CD4-positive, alpha-beta T cell treated with Interleukin-4 for 4 hours (primary cell): ENCODE results near the gene OR4S2.

Source experiments
- DNase-seq: peaks from one replicate; pipeline ENCODE4 v3.0.0-alpha.2; 2020

OR4S2 gene, protein sequence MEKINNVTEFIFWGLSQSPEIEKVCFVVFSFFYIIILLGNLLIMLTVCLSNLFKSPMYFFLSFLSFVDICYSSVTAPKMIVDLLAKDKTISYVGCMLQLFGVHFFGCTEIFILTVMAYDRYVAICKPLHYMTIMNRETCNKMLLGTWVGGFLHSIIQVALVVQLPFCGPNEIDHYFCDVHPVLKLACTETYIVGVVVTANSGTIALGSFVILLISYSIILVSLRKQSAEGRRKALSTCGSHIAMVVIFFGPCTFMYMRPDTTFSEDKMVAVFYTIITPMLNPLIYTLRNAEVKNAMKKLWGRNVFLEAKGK

DNA sequence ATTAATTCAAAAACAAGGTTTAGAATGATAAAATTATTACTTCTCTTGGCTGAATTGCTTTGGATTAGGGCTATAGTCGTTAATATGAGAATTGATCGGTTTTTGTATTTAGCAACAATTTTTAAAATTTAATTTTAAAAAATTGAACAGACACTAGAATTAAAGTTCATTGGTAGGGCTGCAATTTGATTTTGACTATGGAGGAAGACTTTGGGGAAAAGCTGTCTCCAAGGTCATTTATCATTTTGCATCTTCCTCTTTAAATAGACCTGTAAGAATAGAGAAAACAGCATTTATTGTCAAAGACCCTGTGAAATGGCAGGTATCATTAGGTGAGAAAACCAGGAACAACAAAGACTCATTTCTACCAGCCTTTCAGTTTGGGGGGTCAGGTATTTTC is at the start of gene OR4S2:
OR4S2 (plus strand) TSS at position 301 of the 400 bp plus-strand sequence. CDS start 2,577 bp downstream, outside the sequence.
- no peak for DNase-seq

DNA sequence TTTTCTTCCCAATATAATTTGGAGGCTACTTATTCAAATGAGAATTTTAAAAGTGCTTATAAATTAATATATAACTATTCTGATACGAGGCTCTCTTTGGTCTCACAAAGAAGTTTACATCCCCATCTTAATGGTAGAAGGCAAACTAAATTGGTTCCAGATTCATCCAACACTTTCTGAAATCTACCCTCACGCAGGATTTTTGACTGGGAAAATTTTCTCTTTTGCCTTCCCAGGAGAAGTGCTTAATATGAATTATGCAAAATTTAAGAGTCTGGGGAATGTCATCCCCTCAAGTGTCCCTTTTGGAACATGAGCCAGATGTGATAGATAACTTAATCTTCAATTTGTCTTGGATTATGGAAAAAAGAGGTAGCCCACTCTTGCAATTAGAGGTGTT is 40.6 kb upstream of the OR4S2 start, which contains the start of gene OR4C11:
OR4C11 (minus strand) TSS at position 101 of the 400 bp plus-strand sequence. CDS start 3,272 bp downstream, outside the sequence.
- DNase-seq = no peak

DNA sequence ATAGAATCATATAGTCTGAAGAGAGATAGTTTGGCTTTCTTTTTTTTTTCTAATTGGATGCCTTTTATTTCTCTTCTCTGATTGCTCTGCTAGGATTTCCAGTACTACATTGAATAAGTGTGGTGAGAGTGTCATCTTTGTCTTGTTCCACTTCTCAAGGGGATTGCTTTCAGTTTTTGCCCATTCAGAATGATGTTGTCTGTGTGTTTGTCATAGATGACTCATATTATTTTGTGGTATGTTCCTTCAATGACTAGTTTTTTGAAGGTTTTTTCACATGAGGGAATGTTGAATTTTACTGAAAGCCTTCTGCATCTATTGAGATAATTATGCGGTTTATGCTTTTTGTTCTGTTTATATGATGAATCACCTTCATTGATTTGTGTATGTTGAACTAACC is 23.6 kb upstream of the OR4S2 start:
- no peak for DNase-seq

DNA sequence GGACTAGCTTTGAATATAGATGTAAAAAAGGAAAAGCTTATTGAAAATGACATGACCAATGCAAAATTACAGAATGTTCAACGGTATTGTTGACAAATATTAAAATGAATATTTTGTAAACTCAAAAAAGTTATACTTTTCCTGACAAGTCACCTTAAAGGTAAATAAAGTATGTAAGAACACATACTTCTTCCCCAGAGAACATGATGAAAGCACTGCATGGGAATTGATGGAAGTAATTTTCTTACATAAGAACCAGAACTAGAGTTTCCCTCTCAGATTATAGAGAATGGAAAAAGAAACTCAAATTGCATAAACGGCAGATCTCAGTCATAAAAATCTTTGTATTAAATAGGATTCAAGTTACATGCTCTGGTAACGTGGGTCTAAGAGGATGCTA is 13.3 kb upstream of the OR4S2 start, which contains the start of gene OR4P4:
OR4P4 (plus strand) TSS at position 301 of the 400 bp plus-strand sequence.
- no peak for DNase-seq

DNA sequence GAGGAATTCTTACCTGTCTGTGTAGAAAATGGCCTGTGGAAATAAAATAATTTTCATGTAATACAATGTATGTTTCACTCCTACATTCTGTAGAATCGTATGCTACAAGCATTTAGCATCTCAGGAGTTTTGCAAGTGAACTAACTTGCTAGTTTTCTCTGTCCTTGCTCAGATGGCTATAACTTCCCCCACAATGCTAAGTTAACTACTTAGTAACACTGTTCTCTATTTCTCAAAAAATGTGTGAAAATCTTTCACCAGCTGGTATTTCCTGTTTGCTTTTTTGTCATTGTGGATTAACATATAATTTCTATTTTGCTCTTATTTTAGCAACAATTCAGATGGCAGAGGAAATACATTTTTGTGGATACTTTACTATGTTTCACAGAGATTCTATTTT is 4.4 kb downstream of the OR4S2 start:
- no peak for DNase-seq

DNA sequence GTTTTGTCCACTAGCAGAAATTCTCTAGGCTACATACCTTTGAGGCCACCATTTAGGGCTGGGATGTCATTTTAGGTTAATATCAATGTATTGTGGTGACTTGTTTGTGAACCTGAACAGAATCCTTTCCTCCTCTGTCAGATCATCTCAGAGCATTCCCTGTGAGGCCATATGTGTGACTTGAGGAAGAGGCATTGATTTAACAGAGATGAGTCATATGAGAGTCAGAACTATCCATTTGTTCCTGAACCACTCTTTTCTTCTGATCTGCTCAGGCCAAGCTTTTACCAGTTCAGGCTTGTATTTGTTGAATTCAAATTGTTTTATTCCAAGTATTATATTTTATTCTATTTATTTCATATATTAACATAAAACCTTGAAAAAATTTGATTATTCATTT is 7.0 kb downstream of the OR4S2 start:
- DNase-seq = no peak

DNA sequence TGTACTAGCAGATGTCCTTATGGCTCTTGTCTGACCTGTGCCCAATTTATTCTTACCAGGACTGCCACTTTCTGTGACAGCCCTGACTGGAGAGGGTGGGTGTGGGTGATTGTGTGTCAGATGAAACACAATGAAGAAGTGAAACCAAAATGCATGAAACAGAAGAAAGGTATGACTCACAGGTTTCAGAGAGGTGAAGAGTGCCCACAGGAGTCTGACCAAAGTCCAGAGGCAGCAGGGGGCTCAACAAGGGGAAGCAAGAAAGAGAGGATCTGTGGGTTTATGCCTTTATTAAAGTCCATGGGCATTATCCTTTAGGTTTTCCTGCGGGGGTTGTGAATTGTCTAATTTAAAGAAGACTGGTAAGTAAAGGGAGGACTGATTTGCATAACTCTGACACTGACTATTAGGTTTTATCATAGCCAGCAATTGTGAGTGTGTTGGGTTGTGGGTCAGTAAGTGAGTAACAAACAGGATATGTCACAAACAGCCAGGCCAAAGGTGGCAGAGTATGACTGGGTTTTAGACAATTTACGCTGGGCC is 10.0 kb downstream of the OR4S2 start:
- DNase-seq = no peak

DNA sequence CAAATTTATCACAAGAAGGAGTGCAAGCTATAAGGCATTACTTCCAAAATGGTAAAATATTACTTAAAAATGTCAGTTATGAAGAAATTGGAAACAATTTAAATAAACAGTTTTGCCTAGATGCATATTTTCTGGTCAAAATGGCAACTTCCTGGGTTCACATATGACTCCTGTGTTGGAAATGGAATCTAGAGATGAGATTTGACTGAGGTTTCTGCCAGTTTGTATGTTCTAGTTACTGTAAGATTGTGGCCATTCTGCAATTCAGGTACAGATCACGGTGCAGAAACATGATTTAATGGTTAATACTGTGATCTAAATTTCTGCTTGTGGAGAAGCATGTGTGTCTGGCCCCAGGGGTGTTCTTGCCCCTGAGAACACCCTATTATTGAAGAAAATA is 10.5 kb downstream of the OR4S2 start:
- no peak for DNase-seq

DNA sequence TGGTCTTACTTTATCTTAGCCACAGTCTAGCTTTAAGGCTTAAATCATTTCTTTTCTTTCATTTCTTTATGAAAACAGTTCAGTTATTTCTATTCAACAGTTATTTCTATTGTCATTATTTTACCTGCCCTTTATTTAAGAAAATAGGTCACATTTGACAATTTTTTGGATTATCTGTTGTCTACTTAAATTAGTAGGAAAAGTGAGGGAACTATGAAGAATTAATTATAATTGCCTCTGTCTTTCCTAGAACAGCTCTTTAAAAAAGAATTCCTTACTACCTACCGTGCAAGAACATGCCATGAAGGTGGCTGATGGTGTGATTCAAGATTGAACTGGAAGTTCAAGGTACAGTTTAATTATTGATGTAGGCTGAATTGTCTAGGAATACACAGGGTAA is 13.8 kb downstream of the OR4S2 start, which contains the start of gene OR4C6:
OR4C6 (plus strand) TSS at position 301 of the 400 bp plus-strand sequence. CDS start 2,966 bp downstream, outside the sequence.
- no peak for DNase-seq

DNA sequence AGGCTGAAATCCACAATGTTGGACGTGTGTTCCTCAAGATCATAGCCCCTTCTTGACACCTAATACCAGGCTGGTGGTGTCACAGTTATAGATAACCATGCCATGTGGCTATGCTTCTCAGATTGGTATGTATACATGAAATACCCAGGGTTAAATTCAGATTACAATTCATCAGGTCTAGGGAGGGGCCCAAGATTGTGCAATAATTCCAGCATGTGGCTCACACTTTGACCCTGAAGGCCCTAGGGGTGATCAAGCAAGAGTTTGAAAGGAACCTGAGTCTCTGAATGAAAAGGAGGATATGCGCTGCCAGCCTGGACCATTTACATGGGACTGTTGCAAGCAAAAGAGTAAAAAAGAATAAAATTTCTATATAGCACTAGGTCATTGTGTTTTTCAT is 21.2 kb downstream of the OR4S2 start:
- no peak for DNase-seq

DNA sequence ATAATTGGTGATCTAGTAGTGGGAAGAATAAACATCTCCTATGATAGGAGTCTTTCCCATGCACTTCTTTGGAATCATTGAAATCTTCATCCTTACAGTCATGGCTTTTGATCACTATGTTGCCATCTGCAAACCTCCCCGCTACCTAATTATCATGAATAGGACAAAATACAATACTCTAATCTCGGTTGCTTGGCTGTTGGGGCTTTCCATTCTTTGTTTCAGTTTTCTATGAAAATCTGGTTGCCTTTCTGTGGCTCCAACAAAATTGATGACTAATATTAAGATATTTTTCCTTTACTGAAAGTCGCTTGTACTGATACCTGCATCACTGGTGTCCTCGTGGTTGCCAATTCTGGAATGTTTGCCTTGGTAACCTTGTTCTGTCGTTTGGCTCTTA is 25.7 kb downstream of the OR4S2 start:
- DNase-seq = no peak

DNA sequence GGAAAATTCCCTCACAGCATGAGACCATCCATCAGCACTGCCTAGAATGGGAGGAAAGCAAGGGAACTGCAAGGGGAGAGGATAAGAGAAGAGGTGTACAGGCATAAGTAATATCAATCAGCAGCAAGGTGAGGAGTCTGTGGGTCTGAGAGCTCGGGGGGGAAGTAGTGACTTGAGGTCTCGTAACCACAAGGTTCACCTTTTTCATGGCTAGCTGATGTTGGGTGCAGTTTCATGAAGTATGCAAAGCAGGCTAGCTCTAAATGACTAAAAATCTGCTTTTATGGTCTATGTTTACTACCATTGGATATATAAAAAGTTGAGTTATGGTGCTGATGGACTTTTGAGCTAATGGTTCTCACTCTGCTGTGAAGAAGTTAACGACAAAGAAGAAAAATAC is 49.7 kb downstream of the OR4S2 start:
- no peak for DNase-seq

DNA sequence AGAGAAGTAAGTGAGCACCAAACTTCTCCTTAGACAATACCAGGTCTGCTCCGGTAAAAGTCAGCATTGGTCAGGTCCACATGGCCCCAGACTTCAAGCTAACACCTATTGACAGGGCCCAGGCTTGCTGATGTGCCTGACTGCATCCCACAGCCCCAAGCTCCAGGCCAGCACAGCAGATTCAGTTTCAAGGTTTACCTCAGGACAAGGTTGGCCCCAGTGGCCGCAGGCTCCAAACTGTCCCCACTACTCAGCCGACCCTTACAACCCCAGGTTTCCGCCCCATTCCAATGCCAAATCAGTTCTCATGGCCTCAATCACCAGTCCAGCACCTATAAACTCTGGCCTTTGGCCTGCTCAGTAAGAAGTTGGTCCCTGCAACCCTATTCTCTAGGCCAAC is 53.3 kb downstream of the OR4S2 start:
- no peak for DNase-seq
